Measurements from ENCODE around the gene ABHD1.

Gene ABHD1

DNA sequence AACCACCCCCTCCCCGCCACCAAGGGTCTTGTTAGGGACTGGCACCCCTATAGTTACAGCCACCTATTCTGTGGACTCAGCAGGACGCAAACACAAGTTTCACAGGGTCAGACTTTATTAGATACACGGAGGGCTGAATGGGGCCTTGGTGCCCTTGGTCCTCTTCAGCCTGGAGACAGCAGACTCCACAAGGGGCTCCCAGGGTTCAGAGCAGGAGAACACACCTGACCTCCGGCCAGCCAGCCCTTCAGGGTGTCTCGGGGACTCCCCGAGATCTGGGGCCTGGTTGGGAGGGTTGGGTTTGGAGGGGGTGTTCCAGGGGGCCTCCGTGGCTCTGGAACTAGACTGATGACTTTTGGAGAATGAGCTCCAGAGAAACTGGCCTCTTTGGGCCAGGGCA lies 13.1 kb downstream of the ABHD1 start:
- DNase-seq (ENCODE audit: low spot score), result no peak

DNA sequence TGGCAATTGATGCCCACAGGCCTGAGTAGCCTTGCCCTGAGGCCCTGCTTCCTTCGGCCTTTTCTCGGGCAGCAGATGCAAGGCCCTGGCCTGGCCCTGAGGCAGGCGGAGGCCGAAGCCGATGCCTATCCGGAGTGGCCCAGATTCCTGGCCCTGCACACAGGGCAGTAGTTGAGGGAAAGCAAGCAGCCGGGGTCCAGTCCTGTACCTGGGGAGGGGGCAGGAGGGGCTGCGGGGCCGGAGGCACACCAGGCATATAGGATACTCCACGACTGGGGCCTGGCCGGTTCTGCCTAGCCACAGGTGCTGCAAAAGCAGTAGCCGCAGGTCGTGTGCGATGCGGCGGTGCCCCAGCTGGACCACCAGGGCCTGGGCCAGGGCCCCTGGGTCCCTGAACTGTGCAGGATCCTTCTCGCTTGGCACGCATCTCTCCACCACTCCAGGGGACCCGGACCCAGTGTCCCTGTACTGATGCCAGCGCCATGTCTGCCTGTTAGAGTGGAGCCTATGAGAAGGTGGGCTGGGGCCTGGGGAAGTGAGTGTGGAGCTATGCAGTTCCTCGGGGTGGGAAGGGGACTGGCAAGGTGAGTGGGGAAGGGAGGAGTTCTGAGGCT lies 13.8 kb downstream of the ABHD1 start:
- no peak for DNase-seq (ENCODE audit: low spot score)

DNA sequence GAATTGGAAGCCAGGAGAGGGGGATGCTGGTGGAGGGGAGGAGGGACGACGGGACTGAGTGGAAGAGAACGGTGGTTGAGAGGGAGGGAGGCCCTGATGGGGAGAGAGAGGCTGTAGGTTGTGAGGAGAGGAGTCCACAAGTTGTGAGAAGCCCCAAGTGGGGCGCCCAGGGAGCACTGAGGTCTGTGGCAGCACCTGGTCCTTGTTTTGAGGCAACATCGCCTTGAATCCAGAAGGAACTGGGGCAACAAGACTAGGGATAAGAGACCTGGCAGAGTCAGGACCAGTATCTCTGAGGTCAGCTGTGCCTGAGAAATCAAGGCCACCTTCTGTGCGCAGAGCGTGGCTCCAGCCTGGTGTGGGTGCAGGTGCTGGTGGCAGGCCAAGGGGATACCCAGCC lies 14.5 kb downstream of the ABHD1 start:
- no peak for DNase-seq (ENCODE audit: low spot score)

GRCh38 chr2:27139310-27139709 lies 15.7 kb downstream of the ABHD1 start, which contains the start of gene PRR30:
TSS of gene PRR30 (minus strand) at chr2:27139410. CDS start at chr2:27138329, 1,081 bp downstream.
- no peak for DNase-seq (ENCODE audit: low spot score)

- DNase-seq (ENCODE audit: low spot score), result no peak
Measured at GRCh38 chr2:27143285-27143684, 19.7 kb downstream of the ABHD1 start.

DNA sequence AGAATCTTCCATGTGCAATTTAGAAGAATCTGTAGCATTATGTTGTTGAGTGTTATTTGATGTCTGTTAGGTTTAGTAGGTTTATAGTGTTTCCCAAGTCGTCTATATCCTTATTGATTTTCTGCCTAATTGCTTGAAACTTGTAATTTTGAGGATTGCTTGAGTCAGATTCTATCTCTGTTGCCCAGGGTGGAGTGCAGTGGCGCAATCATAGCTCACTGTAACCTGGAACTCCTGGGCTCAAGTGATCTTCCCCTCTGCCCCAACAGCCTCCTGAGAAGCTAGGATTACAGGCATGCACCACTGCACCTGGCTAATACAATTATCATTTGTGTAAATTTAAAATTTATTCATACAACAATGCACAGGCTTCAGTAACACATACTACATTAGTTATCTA lies 22.1 kb downstream of the ABHD1 start:
- no peak for DNase-seq (ENCODE audit: low spot score)

- no peak for DNase-seq (ENCODE audit: low spot score)
Measured at GRCh38 chr2:27147935-27148334, 24.3 kb downstream of the ABHD1 start.

DNA sequence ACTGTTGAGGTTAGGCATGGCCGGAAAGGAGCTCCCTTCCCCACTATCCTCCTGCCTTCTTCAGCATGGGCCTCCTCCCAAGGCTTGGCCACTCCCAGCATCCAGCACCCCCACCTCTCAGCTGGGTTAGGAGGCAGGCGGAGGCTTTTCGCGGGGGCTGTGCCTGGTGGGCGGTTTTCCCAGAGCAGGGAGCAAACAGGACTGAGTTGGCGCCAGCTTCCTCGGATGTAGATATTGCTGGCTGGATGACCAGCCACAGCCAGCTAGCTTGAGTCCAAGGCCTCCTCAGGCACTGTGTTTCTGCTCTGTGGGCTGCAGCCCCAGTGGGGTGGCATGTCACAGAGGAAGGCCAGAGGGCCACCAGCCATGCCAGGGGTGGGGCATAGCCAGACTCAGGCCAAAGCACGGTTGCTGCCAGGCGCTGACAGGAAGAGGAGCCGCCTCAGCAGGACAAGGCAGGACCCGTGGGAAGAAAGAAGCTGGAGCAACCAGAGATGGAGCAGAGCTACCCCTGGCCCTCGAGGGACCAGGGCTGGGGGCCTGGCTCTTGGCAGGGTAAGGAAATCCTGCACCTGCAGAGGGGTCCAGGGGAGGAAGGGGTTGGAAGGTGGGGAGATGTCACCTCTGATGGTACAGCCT lies 25.3 kb downstream of the ABHD1 start, which contains the start of gene TCF23:
Gene TCF23, plus strand, starts transcription at position 204 of the 639 bp plus-strand sequence. Its CDS starts 130 bp downstream, at position 334.
- DNase-seq (ENCODE audit: low spot score), result no peak

DNA sequence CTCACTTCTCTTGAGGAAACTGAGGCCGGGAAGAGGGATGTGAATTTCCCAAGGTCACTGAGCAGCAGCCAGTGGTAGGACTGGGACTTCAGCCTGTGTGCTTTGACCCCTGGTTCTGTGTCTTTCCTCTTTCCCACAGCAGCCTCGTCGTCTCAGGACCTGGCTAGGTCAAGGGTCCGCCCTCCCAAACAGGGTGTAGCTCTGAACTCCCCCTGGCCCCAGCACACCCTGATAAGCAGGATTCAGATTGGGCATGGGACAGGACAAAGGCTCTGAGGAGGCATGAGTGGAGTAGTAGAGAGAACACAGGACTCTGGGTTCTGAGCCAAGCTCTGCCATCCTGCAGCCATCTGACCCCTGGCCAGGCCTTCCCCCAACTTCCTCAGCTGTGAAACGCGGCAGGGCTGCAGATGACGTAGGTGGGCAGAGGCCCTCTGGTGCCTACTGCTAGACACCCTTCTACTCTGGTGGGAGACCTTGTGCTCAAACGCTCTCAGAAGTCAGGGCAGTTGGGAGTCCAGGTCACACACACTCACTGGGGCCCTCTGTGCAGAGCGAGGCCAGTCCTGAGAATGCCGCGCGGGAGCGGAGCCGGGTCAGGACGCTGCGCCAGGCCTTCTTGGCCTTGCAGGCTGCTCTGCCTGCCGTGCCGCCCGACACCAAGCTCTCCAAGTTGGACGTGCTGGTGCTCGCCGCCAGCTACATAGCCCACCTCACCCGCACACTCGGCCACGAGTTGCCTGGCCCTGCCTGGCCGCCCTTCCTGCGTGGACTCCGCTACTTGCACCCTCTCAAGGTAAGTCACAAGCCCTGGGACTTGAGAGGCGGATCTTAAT lies 26.2 kb downstream of the ABHD1 start:
- no peak for DNase-seq (ENCODE audit: low spot score)

DNA sequence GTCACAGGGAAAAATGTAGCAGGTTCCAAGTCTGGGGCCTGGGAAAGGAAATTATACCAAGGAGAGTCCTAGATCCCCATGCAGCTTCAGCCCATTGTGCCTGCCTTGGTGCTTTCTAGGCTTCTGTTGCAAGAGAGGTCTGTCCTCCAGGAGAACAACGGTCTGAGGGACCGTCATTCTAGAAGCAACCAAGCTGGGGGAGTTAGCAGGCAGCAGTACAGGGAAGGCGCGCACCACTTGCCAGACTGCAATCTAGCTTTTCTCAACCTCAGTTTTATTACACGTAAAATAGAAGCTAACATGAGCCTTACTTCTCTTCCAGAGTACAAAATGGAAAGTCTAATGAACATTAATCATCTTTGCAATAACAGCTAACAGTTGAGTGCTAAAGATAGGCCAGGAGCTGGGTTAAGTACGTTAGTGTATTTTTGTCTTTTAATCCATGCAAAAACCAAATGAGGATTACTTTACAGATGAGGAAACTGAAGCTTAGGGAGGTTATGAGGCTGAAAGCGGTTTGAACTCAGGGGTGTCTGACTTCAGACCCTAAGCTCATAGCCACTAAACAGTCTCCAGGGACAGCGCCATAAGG lies 27.1 kb downstream of the ABHD1 start:
- DNase-seq (ENCODE audit: low spot score), result no peak

GRCh38 chr2:27152102-27152795 lies 28.6 kb downstream of the ABHD1 start:
- no peak for DNase-seq (ENCODE audit: low spot score)

GRCh38 chr2:27152796-27153464 lies 29.3 kb downstream of the ABHD1 start:
- DNase-seq (ENCODE audit: low spot score), result no peak

DNA sequence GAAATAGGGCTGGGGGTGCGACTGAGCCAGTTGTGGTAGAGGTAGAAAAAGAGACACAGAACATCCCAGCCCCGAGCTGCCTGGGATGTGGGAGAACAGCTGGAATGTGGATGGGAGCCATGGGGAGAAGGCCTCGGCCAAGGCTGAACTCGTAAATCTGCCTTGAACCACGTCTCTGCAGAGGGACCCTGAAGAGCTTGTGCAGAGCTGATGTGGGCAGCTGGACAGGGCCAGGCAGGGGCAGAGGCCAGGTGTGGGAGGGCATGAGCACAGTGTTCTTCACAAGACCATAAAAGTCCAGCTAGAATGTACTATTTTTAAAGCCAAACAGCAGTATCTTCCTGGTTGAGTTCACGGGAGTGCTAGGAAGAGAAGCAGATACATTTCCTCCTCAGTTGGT lies 30.9 kb downstream of the ABHD1 start:
- DNase-seq (ENCODE audit: low spot score), result no peak

GRCh38 chr2:27155069-27155520 lies 31.5 kb downstream of the ABHD1 start:
- DNase-seq (ENCODE audit: low spot score), result no peak

DNA sequence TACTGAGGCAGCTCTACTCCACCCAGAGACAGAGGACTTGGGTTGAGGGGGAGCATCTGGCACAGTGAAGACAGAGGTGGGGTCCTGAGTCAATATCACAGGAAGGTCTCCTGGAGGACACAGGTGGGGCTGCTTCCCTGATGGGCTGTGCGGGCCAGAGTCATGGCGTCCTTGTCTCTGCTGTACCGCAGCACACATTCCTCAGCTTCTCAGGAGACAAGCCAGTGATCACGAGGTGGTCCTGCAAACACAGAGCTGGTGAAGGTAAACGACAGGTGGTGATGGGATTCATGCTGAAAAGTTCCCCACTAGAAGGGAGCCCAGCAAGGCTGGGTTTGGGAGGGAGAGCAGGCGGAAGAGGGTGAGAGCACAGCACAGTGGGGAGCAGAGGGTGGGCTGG lies 34.9 kb downstream of the ABHD1 start:
- no peak for DNase-seq (ENCODE audit: low spot score)

- no peak for DNase-seq (ENCODE audit: low spot score)
Measured at GRCh38 chr2:27159271-27159670, 35.7 kb downstream of the ABHD1 start.

- DNase-seq (ENCODE audit: low spot score), result no peak
Measured at GRCh38 chr2:27160191-27160590, 36.6 kb downstream of the ABHD1 start.

GRCh38 chr2:27162151-27163121 lies 38.8 kb downstream of the ABHD1 start:
- no peak for DNase-seq (ENCODE audit: low spot score)

DNA sequence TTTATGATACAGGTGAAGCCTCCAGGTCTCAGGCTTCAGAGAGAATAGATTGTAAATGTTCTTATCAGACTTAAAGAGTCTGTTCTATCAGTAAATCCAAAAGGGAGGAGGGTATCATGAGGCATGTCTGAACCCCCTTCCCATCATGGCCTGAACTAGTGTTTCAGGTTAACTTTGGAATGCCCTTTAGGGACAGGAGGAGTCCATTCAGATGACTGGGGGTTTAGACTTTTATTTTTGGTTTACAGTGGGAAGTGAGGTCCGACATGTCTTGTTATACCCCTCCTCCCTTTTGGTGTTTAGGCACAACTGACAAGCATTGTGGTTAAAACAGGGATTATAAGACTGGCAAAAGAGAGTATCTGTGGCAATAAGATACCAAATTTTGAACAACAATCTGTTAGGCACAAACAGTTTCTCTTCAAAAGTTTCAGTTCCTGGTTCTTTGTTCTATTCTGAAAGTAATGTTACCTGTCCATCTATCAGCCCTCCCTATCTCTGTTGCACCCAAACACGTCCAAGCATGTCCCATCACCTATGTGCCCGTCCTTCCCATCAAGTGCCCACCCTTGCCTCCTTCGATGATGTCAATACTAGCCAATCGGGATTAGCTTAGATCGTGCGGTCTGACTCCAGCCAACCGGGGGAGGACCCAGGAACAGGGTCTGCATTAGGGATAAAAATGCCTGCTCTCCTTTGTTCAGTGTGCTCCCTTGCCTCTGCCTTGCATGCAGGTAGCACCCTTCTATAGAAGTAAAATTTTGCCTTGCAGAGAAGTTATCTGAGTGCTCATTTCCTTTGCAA lies 41.5 kb downstream of the ABHD1 start:
- no peak for DNase-seq (ENCODE audit: low spot score)

Data from CD4-positive, alpha-beta T cell treated with Interleukin-15 for 4 hours (primary cell).